OCI-LY1 (cell line): Measurements from ENCODE around the gene KCTD16.

Source experiments
- H2AFZ ChIP-seq: fragments of 200-600 bp; sonication (generic), shearing (Covaris generic); 2 replicates; pipeline ENCODE4 v1.6.0; 2014; ENCODE audit warnings: antibody characterized with exemption, mild to moderate bottlenecking, low read length
- H3F3A ChIP-seq: fragments of 200-600 bp; sonication (generic), shearing (Covaris generic); 2 replicates; pipeline ENCODE4 v1.6.0; 2014; ENCODE audit warnings: mild to moderate bottlenecking, antibody characterized with exemption, low read length, moderate library complexity; ENCODE audit not compliant: insufficient read depth
- H3K27ac ChIP-seq: fragments of 200-600 bp; sonication (generic); 2 replicates; pipeline ENCODE4 v1.5.1; 2014; ENCODE audit warnings: low read length, mixed run types, mild to moderate bottlenecking, low read depth; ENCODE audit not compliant: poor library complexity, severe bottlenecking
- H3K27me3 ChIP-seq: fragments of 200-600 bp; sonication (generic); 2 replicates; pipeline ENCODE4 v1.6.0; 2014; ENCODE audit warnings: antibody characterized with exemption, mild to moderate bottlenecking, low read length, moderate library complexity; ENCODE audit not compliant: insufficient read depth
- H3K36me3 ChIP-seq: fragments of 200-600 bp; sonication (generic); 2 replicates; pipeline ENCODE4 v1.6.1; 2014; ENCODE audit warnings: mild to moderate bottlenecking, antibody characterized with exemption, low read length, moderate library complexity, mixed read lengths; ENCODE audit not compliant: insufficient read depth
- H3K4me1 ChIP-seq: fragments of 200-600 bp; sonication (generic); 2 replicates; pipeline ENCODE4 v1.5.1; 2014; ENCODE audit warnings: mild to moderate bottlenecking, low read length, moderate library complexity; ENCODE audit not compliant: insufficient read depth, severe bottlenecking
- H3K4me2 ChIP-seq: fragments of 200-600 bp; sonication (generic), shearing (Covaris generic); 2 replicates; pipeline ENCODE4 v1.6.1; 2014; ENCODE audit warnings: low read length
- H3K4me3 ChIP-seq: fragments of 200-600 bp; sonication (generic); 2 replicates; pipeline ENCODE4 v1.5.1; 2014; ENCODE audit warnings: low read length, low read depth, mild to moderate bottlenecking, mixed read lengths; ENCODE audit not compliant: poor library complexity, severe bottlenecking
- H3K79me2 ChIP-seq: fragments of 200-600 bp; shearing (Covaris generic); 2 replicates; pipeline ENCODE4 v1.6.1; 2016; ENCODE audit warnings: mixed run types, low read length, mixed read lengths; ENCODE audit not compliant: insufficient read depth
- H3K9ac ChIP-seq: fragments of 200-600 bp; sonication (generic), shearing (Covaris generic); 2 replicates; pipeline ENCODE4 v1.6.1; 2014; ENCODE audit warnings: mild to moderate bottlenecking, low read length, mixed read lengths
- H3K9me2 ChIP-seq: fragments of 200-600 bp; sonication (generic), shearing (Covaris generic); 2 replicates; pipeline ENCODE4 v1.6.1; 2014; ENCODE audit warnings: low read depth, mild to moderate bottlenecking, low read length, mixed read lengths
- H3K9me3 ChIP-seq: fragments of 200-600 bp; shearing (Covaris generic); 2 replicates; pipeline ENCODE4 v1.6.1; 2014; ENCODE audit warnings: low read length, mixed read lengths
- H4K20me1 ChIP-seq: fragments of 200-600 bp; sonication (generic), shearing (Covaris generic); 2 replicates; pipeline ENCODE4 v1.6.0; 2016; ENCODE audit warnings: mild to moderate bottlenecking, low read length; ENCODE audit not compliant: insufficient read depth
- CTCF ChIP-seq: fragments of 200-600 bp; sonication (generic), shearing (Covaris generic); IDR thresholded peaks from 2 replicates; pipeline ENCODE4 v1.5.1; 2017; ENCODE audit warnings: mild to moderate bottlenecking, antibody characterized with exemption, low read length, moderate library complexity, mixed read lengths
- EZH2 ChIP-seq: fragments of 200-600 bp; sonication (generic), shearing (Covaris generic); IDR thresholded peaks from 2 replicates; pipeline ENCODE4 v1.8.0; 2017; ENCODE audit warnings: borderline replicate concordance, mixed run types, mild to moderate bottlenecking, antibody characterized with exemption, low read length, moderate library complexity, mixed read lengths

Gene KCTD16

GRCh38 chr5:144298658-144299057 is 128.0 kb downstream of the KCTD16 start:
- no peak overlapping the region for H3K9ac ChIP-seq
- TF ChIP-seq CTCF (no peak), EZH2 (no peak)
- no peaks in the 10 kb centered on the region for H4K20me1 ChIP-seq
- H3K4me2 ChIP-seq: no peak overlapping the region
- no peaks in the 10 kb centered on the region for H3K9me2 ChIP-seq
- no peaks in the 10 kb centered on the region for H3K36me3 ChIP-seq
- no peaks in the 10 kb centered on the region for H3K4me1 ChIP-seq
- no peaks in the 10 kb centered on the region for H3K79me2 ChIP-seq
- H2AFZ ChIP-seq: no peak overlapping the region
- no peaks in the 10 kb centered on the region for H3F3A ChIP-seq
- no peak overlapping the region for H3K4me3 ChIP-seq
- H3K9me3 ChIP-seq: no peaks in the 10 kb centered on the region
- no peak overlapping the region for H3K27ac ChIP-seq
- H3K27me3 ChIP-seq: no peaks in the 10 kb centered on the region

- Histone ChIP-seq H4K20me1 (no peaks in the 10 kb centered on the region), H3K79me2 (no peaks in the 10 kb centered on the region), H3K36me3 (no peaks in the 10 kb centered on the region), H3F3A (no peaks in the 10 kb centered on the region), H3K27ac (no peak overlapping the region), H3K4me3 (no peak overlapping the region), H3K9ac (no peak overlapping the region), H3K4me2 (no peak overlapping the region), H2AFZ (no peak overlapping the region), H3K9me3 (no peaks in the 10 kb centered on the region), H3K4me1 (no peaks in the 10 kb centered on the region), H3K27me3 (no peaks in the 10 kb centered on the region), H3K9me2 (no peaks in the 10 kb centered on the region)
- TF ChIP-seq EZH2: no peak
- TF ChIP-seq CTCF: no peak
These were observed 134.0 kb downstream of the KCTD16 start for GRCh38 chr5:144304688-144305087.

- H3F3A ChIP-seq: no peaks in the 10 kb centered on the region
- H3K9ac ChIP-seq: no peak overlapping the region
- no peaks in the 10 kb centered on the region for H3K36me3 ChIP-seq
- no peaks in the 10 kb centered on the region for H3K9me3 ChIP-seq
- H3K9me2 ChIP-seq: no peaks in the 10 kb centered on the region
- H3K4me3 ChIP-seq: no peak overlapping the region
- H3K27ac ChIP-seq: no peak overlapping the region
- TF ChIP-seq EZH2 (no peak), CTCF (no peak)
- H4K20me1 ChIP-seq: no peaks in the 10 kb centered on the region
- H3K79me2 ChIP-seq: no peaks in the 10 kb centered on the region
- no peak overlapping the region for H2AFZ ChIP-seq
- H3K4me1 ChIP-seq: no peaks in the 10 kb centered on the region
- H3K4me2 ChIP-seq: no peak overlapping the region
- no peaks in the 10 kb centered on the region for H3K27me3 ChIP-seq
These were observed 137.1 kb downstream of the KCTD16 start for GRCh38 chr5:144307736-144308135.
